Adrenal gland (tissue), 5 donors: ENCODE results near the gene RDH16.

Source experiments
- POLR2A ChIP-seq, 2 donors: fragments of 450-650 bp; IDR thresholded peaks; one replicate each; pipeline ENCODE4 v1.6.1; 2017; ENCODE audit warnings: antibody characterized with exemption in 2 of 2, mild to moderate bottlenecking in 2 of 2, moderate library complexity in 1 of 2
- TF ChIP-seq, protein P1 (sequence below), 6 experiments: fragments of 450-650 bp in 4 of 6; fragments of 200-600 bp in 2 of 6; sonication (generic) in 1 of 6; IDR thresholded peaks; 1 replicate in 5 of 6; 2 replicates in 1 of 6; pipeline versions ENCODE4 v1.5.1 to v1.8.0; 2016 to 2021; ENCODE audit warnings: antibody characterized with exemption in 6 of 6, mild to moderate bottlenecking in 2 of 6, moderate library complexity in 1 of 6
- donor health status: DM: no; HTN: no; CAD: no.

DNA sequence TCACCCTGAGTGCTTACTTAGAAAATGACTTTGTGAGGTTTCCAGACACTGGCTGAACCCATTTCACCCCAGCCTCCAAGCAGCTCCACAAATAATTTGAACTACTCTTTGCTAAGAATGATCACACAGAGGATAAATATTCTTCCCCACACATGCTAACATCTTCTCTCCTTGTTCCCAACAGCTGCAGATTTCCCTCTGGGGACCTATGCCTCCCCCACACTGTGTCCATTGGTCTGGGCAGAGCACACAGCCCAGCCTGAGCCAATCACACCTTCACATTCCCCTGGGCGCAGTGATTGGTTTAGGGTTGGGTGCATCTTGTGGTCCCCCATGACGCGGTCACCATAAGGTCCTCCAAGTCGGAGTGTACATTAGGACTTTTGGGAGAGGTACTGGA, 30.1 kb downstream of the RDH16 start:
- TF ChIP-seq, protein P1, sequence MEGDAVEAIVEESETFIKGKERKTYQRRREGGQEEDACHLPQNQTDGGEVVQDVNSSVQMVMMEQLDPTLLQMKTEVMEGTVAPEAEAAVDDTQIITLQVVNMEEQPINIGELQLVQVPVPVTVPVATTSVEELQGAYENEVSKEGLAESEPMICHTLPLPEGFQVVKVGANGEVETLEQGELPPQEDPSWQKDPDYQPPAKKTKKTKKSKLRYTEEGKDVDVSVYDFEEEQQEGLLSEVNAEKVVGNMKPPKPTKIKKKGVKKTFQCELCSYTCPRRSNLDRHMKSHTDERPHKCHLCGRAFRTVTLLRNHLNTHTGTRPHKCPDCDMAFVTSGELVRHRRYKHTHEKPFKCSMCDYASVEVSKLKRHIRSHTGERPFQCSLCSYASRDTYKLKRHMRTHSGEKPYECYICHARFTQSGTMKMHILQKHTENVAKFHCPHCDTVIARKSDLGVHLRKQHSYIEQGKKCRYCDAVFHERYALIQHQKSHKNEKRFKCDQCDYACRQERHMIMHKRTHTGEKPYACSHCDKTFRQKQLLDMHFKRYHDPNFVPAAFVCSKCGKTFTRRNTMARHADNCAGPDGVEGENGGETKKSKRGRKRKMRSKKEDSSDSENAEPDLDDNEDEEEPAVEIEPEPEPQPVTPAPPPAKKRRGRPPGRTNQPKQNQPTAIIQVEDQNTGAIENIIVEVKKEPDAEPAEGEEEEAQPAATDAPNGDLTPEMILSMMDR (IDR thresholded peaks at IDR 0.05): no peak
- TF ChIP-seq POLR2A (IDR thresholded peaks at IDR 0.05): no peak
